ENCODE measurements around the gene SYT8.
"Not testable (repeated sequence)": the region's sequence is repeated elsewhere in the genome, so short reads cannot be mapped to it uniquely, and the experiment has no call there.

The SYT8 gene

DNA sequence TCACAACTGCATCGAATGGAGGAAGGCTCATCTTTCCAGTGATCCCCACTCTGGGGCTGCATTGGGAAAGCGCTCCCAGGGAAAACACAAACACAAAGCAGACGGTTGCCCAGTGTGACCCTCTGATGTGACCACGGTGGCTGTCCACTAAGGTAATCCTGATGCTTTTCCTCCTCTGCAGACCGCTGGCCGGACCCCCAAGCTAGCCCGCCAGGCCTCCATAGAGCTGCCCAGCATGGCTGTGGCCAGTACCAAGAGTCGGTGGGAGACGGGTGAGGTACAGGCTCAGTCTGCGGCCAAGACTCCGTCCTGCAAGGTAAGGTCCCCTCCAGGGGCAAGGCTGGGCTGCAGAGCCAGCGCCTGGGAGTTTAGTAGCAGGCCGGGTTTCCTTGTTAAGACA lies 51.8 kb downstream of the SYT8 start:
- H3K9me3 ChIP-seq (ENCODE audit: control insufficient read depth in 2 of 2, low read length in 2 of 2); H3K27me3 ChIP-seq (ENCODE audit: control insufficient read depth in 1 of 2, insufficient read depth in 2 of 2, low read length in 2 of 2); H3K9ac ChIP-seq (ENCODE audit: low read length in 2 of 2); H3K4me3 ChIP-seq (ENCODE audit: low read length in 2 of 2); H3K27ac ChIP-seq (ENCODE audit: low read length): not testable (repeated sequence)
- H3K4me1 ChIP-seq (ENCODE audit: control insufficient read depth, insufficient read depth, low read length) = peaks cover 13% of the 10 kb centered on the region
- H3K36me3 ChIP-seq (ENCODE audit: control insufficient read depth in 2 of 2, insufficient read depth in 2 of 2, low read length in 2 of 2) = peaks cover 6 to 13% of the 10 kb centered on the region in 2 donors
